ENCODE data around the gene TROAP.
"Not testable (repeated sequence)": the region's sequence is repeated elsewhere in the genome, so short reads cannot be mapped to it uniquely, and the experiment has no call there.

The TROAP gene

DNA sequence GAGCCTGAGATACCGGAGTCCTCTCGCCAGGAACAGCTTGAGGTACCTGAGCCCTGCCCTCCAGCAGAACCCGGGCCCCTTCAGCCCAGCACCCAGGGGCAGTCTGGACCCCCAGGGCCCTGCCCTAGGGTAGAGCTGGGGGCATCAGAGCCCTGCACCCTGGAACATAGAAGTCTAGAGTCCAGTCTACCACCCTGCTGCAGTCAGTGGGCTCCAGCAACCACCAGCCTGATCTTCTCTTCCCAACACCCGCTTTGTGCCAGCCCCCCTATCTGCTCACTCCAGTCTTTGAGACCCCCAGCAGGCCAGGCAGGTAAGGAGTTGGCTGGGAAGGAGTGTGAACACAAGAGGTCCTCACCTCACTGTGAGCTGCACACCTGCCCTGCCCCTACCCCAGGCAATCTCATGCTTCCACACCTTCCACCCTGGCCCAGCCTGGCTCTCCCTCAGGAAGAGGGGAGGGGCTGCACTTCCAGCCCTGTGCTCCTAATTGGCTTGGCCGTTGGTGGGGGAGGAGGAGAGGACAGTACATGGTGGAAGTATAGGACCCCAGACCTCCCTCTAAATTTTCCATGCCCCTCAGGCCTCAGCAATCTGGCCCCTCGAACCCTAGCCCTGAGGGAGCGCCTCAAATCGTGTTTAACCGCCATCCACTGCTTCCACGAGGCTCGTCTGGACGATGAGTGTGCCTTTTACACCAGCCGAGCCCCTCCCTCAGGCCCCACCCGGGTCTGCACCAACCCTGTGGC is 7.8 kb downstream of the TROAP start:
- DNase-seq (ENCODE audit: low read depth, low spot score) = no peak

DNA sequence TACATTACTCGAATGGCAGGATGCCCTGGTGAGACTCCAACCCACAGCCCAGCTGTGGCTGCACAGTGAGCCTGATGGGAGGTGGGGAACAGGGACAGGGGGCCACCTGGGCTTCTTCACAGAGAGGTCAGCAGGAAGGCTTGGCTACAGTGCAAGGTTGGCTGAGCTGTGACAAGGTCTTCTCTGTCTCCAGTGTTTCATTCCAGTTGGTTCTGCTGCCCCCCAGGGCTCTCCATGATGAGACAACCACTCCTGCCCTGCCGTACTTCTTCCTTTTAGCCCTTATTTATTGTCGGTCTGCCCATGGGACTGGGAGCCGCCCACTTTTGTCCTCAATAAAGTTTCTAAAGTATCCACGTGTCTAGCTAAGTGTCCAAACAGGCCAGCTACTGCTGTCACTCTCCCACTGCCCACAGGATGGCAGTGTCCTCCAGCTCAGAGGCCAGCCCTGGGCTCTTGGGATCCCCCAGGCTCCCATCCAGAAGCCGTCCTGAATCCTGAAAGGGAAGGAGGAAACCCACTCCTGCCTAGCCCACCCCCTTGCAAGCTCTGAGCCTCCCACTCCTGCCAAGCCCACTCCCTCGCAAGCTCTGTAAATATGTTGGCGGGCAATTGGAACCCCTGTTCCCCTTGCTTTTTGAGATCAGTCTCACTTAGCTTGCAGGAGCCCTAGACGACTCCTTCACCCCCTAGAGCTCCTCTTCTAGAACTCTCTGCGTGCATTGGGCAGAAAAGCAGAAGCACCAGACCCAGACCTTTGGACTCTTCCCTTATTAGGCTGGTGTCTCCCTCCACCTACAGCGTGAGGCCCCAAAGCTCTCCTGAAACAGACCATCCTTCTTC is 8.5 kb downstream of the TROAP start:
- DNase-seq (ENCODE audit: low read depth, low spot score) = peak; percentile 90

DNA sequence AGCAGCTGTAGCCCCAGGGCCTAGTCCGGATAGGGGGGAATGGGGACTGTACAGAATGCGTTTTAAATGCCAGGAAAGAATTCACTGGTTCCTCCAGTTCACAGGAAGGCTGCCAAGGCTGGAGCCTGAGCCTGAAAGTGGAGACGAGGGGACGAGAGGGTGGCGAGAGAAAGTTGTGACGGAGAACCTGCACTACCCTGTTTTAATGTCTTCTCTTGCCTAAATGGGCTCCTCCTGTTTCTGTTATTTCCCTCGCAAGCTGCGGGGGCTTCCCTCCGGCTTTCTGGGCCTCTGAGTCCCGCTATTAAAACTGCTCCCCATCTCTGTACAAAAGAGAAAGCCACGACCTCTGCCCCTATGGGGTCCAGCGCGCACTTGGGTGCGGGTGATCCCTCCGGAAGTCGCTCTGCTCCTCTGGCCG is 9.4 kb downstream of the TROAP start:
- DNase-seq (ENCODE audit: low read depth, low spot score) = peak; percentile 49

DNA sequence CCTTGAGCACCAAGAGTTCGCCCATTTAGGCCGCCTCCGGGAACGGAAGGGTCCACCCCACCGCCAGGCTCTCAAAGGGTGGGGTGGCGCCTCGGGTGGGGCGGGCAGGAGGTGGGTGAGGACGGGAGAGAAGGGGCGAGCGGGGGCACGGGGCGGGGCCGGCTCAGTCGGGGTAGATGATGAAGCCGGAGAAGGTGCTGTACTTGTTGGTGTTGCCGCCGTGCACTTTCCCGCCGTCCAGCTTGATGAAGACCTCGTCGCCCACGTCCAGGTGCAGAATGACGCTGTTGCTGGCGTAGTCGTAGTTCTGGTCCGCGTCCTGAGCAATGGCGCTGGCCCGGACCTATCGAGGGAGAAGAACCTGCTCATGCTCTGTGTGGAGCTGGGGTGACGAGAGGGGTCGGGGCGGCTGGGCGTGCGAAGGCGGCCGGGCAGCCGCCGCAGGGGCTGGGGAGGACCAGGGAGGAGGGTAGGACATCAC is 9.9 kb downstream of the TROAP start:
- DNase-seq (ENCODE audit: low read depth, low spot score) = no peak

DNA sequence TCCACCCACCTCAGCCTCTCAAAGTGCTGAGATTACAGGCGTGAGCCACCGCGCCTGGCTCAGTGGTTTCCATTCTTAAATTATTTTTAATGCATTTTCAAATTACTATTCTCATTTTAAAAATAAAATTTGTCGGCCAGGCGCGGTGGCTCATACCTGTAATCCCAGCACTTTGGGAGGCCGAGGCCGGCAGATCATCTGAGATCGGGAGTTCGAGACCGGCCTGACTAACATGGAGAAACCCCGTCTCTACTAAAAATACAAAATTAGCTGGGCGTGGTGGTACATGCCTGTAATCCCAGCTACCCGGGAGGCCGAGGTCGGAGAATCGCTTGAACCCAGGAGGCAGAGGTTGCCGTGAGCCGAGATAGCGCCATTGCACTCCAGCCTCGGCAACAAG is 10.7 kb downstream of the TROAP start:
- DNase-seq (ENCODE audit: low read depth, low spot score) = not testable (repeated sequence)

DNA sequence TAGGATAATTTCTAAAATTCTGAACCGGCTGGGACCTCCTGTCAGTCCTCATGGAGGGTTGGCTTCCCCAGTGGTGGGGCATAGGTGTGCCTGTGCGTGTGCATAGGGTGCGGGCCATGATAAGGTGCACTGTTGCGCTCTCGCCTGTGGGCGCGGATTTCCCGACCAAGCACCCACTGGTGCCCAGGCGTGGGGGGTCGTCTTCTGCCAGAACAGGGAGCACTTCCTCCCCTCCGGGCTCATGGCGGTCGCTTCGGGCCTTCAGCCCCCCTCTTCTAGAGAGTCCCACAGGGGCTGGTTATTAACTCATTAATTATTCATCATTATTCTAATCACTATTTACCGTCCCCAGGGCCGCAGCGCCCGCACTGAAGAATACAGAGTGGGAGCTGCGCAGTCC is 11.2 kb downstream of the TROAP start:
- no peak for DNase-seq (ENCODE audit: low read depth, low spot score)

DNA sequence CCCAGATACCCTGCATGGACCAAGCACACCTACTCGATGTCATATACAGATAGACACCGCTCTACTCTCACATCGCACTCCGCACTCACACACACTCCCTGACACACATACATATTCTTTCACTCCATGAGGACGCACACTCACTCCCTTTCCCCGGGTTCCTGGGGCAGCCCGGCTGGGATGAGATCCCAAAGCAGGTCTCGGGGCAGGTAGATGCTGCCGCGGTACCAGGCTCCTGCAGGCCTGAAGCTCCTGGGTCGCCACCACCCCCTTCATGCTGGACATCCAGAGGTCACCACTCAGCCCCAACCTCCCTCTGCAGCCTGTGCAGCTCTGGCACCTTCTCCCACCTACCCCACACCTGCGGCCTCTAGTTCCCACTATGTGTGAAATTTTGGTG is 11.6 kb downstream of the TROAP start:
- no peak for DNase-seq (ENCODE audit: low read depth, low spot score)

DNA sequence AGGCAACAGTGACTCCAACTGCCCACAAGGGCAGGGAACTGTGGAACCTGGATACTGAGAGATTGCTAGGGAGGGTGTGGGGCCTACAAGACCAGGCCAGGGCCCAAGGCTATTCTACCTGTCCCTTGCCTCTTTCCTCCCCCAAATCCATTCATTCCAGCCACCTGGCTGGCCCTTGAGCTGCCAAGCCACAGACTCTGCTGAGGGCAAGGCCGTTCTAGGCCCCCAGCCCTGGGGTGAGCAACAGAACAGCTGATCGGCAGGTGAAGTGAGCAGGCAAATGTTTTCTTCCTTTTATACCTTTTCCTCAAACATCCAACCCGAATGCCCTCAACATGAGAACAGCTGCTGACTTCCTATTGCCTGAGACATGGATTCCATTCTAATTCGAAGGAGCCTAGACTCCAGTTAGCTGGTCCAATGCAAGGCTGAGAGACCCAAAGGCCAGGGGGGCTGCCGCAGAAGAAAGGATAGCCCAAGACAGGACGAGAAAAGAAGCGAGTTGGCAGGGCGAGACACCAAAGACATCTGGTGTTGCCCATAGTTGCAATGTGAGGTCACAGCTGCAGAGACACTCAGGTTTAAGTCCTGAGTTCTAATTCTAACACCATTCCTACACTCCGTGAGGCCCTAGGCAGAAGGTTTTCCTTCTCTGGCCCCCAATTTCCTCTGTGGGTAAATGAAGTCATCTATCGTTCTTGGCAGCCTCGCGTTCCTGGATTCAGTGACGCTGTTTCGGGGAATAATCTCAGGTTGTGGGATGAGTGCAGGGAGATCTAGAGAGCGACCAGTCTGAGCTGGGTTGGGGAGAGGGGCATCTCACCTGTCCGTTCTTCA is 12.3 kb downstream of the TROAP start:
- no peak for DNase-seq (ENCODE audit: low read depth, low spot score)

DNA sequence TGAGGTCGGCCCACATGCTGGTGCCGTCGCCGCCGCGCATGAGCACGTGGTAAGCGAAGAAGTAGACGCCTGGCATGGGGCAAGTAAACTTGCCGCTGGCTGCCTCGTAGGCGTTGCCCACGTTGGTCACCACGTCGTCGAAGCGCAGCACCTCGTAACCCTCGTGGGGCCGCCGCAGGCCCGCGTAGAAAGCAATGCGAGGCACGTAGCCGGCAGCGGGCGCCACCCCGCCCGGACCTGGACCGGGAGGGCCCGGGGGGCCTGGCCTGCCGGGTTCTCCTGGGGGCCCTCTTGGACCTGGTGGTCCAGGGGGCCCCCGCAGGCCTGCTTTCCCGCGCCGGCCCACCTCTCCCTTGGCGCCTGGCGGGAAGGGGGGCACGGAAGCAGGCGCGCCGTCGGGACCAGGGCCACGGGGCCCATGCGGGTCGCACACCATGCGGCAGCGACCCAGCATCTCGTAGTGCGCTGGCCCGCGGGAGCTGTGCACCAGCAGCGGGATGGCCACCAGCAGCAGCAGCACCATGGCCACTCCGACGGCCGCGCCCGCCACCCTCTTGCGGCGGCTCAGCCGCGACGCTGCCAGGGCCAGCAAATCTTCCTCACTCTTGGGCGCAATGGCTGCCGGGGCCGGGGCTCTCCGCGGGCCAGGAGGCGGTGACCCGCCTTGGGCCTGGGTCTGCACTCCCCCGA is 13.0 kb downstream of the TROAP start:
- DNase-seq (ENCODE audit: low read depth, low spot score) = no peak

DNA sequence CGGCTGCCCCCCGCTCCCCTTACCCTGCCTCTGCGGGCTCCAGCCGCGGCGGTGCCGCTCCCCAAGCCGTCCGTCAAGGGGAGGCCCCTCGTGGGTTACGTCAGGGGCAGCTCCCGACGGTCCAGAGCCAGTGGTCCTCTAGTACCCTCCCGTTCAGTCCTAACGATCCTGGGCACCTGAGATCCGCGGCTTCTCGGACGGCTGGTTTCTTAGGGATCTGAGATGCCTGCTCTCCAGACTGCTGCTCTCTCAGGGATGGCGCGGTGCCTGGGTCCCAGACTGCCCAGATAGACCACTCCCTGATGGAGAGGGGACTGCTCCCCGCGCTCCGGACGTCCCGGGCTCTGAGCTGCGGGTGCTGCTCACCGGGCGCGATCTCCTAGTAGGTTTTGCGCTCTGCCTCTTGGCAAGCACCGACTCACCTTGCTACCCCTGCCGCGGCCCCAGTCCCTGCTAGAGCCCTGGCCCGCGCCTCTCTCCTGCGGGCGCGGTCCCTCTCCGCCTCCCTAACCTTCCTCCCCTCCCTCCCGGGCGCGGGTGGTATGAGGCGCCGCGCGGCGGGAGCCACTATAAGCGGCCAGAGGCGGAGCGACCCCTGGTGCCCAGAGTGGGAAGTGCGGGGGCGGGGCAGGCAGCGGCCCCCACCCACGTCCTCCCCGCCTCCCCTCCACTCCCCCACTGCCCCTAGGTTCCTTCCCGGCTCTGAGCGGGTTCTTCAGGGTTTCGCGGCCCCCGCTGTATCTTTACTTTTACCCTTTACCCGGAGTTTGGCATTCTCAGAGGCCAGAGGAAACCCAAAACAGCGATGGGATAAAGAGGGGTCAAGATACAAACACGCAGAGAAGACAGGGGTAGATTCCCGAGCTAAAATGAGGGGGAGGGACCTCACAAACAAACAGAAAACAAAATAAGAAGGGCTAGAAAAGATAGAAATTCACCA is 13.9 kb downstream of the TROAP start, which contains the start of gene C1QL4:
Gene C1QL4, minus strand, starts transcription at position 544 of the 940 bp plus-strand sequence. CDS start 711 bp downstream, outside the sequence.
- DNase-seq (ENCODE audit: low read depth, low spot score) = peak; percentile 91

DNA sequence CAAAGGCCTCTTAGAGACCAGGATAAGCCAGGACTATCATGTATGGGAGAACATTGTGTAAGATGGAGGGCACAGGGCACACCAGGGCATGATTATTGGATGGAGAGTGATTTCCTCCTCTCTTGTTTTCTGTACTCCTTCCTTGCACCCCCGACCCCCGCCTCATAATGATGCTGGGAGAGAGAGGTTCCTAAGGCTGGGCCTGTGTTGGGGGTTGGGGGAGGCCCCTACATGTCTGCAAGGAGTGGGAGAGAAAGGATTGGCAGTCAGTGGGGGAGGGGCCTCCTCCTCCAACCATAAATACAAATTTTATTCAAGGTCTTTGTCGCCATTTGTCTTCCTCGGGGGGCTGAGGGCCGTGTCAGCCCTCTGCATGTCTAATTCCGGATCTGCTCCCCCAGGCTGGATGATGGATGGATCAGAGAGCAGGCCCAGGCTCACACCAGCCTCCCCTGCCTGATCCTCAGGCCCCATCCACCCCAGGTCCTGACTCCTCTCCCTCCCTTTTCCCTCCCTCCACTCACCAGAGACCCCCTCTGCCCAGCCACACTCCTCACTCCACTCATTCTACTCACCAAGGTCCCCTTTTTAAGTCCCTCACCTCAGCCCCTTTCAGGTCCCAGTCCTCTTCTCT is 15.9 kb downstream of the TROAP start:
- no peak for DNase-seq (ENCODE audit: low read depth, low spot score)

DNA sequence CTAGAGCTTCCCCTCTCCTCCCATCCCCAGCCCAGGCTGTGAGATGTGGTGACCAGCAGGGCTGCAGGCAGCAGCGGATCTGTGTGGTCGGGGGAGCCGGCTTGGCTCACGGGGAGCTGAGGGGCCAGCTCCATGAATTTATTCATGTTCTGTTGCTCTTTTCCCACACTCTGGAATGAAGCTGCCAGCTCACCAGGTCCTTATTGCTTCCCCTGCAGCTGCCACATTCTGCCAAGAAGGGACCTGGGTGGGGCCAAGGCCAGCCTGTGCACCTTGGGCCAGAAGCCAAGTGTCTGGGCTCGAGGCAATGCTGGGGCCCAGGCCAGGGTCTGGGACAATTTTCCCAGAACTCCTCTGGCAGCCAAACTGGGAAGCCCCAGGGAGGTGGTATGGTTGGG is 16.4 kb downstream of the TROAP start:
- peak; percentile 51 for DNase-seq (ENCODE audit: low read depth, low spot score)

DNA sequence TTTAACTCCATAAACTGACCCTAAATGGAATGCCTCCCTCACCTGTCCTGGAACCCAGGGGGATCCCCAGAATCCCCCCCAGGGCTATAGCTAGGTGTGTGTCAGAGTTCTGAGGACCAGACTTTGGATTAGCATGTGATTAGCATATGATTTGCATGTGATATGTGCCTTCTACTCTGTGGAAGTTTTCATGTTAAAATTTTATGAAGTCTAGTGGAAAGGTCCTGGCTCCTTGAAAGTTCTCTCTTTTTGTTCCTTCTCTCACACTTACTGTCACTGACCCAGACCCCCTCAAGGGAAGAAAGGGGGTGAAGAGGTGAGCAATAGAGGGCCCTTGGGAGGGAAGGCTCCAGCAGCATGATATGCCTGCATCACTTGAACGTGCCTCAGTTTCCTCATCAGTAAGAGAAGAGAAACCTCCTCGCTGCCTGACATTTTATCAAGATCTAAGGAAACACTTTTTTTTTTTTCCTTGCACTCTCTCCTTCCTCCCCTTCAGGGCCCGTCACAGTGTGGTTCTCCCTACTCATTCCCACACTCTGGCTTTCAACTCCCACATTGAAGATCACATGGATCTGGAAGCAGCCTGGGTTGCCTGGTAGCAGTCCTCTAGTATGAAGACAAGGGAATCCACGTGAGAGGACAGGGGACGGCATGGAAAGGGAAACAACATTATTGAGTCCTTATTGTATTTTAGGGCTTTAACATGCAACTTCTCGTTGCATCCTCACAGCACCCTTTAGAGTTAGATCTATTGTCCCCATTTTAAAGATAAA is 17.2 kb downstream of the TROAP start:
- DNase-seq (ENCODE audit: low read depth, low spot score) = no peak

DNA sequence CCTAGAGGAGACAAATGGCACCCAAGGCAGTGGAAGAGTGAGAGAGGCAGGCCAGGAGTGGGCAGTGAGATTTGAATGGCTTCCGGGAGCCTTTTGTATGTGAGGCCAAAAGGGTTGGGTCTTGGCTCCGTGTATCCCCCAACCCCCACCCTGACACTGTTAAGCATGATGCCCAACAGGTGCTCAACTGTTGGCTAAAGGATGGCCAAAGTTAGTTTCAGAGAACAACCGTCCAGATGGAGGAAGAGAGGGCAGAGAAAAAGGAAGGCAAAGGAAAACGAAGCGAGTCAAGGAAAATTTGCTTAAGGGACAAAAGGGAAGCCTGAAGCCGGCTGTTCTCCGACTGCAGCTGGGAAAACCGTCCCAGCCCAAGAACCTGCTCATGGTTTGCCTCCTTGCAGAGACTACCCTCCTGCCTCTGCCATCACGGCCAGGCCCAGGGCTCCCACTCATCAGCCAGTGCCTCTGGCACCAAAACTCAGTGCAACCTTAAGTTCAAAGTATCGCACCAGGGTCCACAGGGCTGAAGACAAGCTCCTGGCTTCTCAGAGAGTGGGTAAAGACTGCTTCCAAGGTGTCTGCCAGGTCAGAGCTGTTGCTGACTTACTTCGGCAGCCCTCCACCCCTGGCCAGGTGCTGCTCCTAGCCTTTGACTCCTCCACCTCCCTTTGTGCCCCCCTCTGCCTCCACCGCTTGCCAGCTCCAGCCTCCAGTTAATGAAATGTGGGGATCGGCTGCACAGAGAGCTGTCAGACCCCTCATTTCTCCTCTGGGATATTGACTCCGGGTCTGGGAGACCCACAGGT is 18.1 kb downstream of the TROAP start:
- no peak for DNase-seq (ENCODE audit: low read depth, low spot score)

DNA sequence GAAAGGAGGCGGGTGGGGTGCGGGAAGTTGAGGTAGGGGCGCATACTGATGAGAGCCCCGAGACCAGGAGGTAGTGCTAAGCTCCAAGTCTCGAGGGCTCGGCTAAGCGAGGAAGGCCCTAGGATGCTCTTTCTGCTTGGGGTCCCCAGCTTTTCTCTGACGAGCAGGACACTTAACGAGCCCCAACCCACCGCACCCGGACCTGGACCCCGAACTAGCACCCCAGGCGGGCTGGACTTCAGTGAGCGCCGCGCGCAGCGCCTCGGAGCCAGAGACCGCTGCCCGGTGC is 18.7 kb downstream of the TROAP start:
- DNase-seq (ENCODE audit: low read depth, low spot score) = no peak

DNA sequence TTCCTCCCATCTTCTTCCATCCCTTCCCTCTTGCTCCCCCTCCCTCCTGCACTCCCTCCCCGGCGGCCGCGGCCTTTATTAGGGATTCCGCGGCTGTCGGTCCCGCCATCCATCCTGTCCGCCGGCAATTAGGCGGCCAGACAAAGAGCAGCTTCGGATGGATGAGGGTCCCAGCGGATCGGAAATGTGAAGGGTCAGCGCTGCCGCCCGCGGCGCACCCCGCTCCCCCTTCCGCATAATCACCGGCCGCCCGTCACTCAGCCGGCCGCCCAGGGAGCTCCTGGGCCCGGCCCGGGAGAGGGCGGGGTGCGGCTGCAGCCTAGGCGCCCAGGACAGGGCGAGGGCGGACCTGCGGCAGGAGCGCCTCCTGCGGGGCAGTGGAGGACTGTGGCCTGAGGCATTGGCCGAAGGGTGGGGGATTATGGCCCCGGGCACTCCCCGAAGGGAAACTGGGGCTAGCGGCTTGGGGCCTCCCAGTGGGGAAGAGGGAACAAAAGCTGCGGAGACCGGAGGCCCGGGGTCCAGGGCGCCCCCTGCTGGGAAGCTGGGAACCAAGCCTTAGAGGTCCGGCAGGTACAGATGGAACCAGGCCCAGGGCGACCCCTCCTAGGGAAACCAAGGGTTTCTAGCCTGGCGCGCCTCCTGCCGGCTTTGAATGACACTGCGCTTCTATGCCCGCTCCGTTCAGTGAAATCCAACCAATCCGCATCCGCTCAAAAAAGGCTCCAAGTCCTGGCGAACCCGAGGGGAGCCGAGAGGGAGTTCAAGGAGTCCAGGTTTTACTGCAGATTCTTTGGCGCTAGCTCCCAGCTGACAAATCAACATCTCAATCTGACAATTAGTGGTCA is 19.2 kb downstream of the TROAP start:
- DNase-seq (ENCODE audit: low read depth, low spot score) = peak; percentile 91
